ENCODE results near the gene PGM5. TPM values are rescaled to one million over a fixed set of nuclear protein-coding genes. Genes with fewer than 3 reads are reported as not detected.

The PGM5 gene
- total RNA-seq, 1 experiment from 2014 or later = 0.57 TPM

Other genes with a start within 250 kb of the PGM5 start
- 32.3 and 111 TPM in 2 replicates for gene ZNG1C, start 114.6 kb upstream of the PGM5 start, total RNA-seq (2014; rRNA removed; shearing (Covaris generic))
- gene FOXD4L3, start 53.7 kb upstream of the PGM5 start, total RNA-seq (2014; rRNA removed; shearing (Covaris generic)) = not detected in 2 replicates
- not detected in 2 replicates for gene TMEM252, start 184.3 kb downstream of the PGM5 start, total RNA-seq (2014; rRNA removed; shearing (Covaris generic))

Measured in Daoy (cell line).